Panc1 (cell line): ENCODE measurements around the gene PKP1. TPM values are rescaled to one million over a fixed set of nuclear protein-coding genes. Genes with fewer than 3 reads are reported as not detected.

Experiments
- ATAC-seq: fragments of 200-7000 bp; cut with Tn5 transposase; 2 replicates; pipeline ENCODE4 v1.9.1; 2020; ENCODE audit warnings: mild to moderate bottlenecking, moderate library complexity
- BruUV-seq: library from RNA; stranded (reverse); fragments of 400-500 nt; replicated peaks from 2 replicates; lab custom pipeline; 2021; lab: Mats Ljungman, UMichigan
- CTCF ChIA-PET: fragments of 300-600 bp; sonication (Branson Sonifier 250); formaldehyde crosslinking; loops from one replicate; lab custom pipeline; 2022; ENCODE audit warnings: antibody characterized with exemption; lab: Charles Lee
- POLR2A ChIA-PET: fragments of 300-600 bp; sonication (Branson Sonifier 250); formaldehyde crosslinking; loops from one replicate; lab custom pipeline; 2022; ENCODE audit warnings: antibody characterized with exemption; lab: Charles Lee
- DNase-seq: peaks from one replicate; pipeline ENCODE4 v3.0.0-alpha.2; 2010; ENCODE audit warnings: low read depth, low spot score
- H3K27ac ChIP-seq: 2 replicates; pipeline ENCODE4 v1.5.1; 2011; ENCODE audit warnings: mild to moderate bottlenecking, low read length, inconsistent platforms
- H3K27me3 ChIP-seq: fragments of 200-500 bp; sonication (Bioruptor generic); 2 replicates; pipeline ENCODE4 v1.6.0; 2014; ENCODE audit warnings: low read length, inconsistent platforms; ENCODE audit not compliant: control insufficient read depth, insufficient read depth
- H3K36me3 ChIP-seq: fragments of 200-500 bp; sonication (Bioruptor generic); 2 replicates; pipeline ENCODE4 v1.5.1; 2014; ENCODE audit warnings: inconsistent platforms, mild to moderate bottlenecking, low read length, moderate library complexity; ENCODE audit not compliant: control insufficient read depth, insufficient read depth
- H3K4me1 ChIP-seq: 2 replicates; pipeline ENCODE4 v1.5.1; 2011; ENCODE audit warnings: inconsistent platforms, mild to moderate bottlenecking, low read length, moderate library complexity; ENCODE audit not compliant: control insufficient read depth, insufficient read depth
- H3K4me3 ChIP-seq, 2 experiments: 2 replicates each; pipeline ENCODE4 v1.5.1; 2011 to 2012; ENCODE audit warnings: low read depth in 2 of 2, low read length in 2 of 2, mild to moderate bottlenecking in 2 of 2, inconsistent platforms in 1 of 2, moderate library complexity in 1 of 2
- H3K9me3 ChIP-seq: fragments of 200-500 bp; sonication (Bioruptor generic); 2 replicates; pipeline ENCODE4 v1.5.1; 2014; ENCODE audit warnings: low read depth, mild to moderate bottlenecking, inconsistent platforms, low read length, moderate library complexity; ENCODE audit not compliant: control insufficient read depth, insufficient read depth
- POLR2AphosphoS5 ChIP-seq: IDR thresholded peaks from 2 replicates; pipeline ENCODE4 v1.6.1; 2012; ENCODE audit warnings: mild to moderate bottlenecking, low read depth, low read length, moderate library complexity
- SIN3A ChIP-seq: IDR thresholded peaks from 2 replicates; pipeline ENCODE4 v1.6.1; 2012; ENCODE audit warnings: low read depth, mild to moderate bottlenecking, low read length, moderate library complexity, borderline replicate concordance; ENCODE audit not compliant: insufficient read depth
- TCF7L2 ChIP-seq: IDR thresholded peaks from 2 replicates; pipeline ENCODE4 v1.6.1; 2011; ENCODE audit warnings: mild to moderate bottlenecking, low read depth, low read length, inconsistent platforms
- in situ Hi-C: cut with HindIII; loops from 2 replicates; pipeline ENCODE4 v1.10.0; 2016; ENCODE audit warnings: low sequenced_read_pairs, low pct_unique_long_range_greater_than_20kb
- intact Hi-C: fragments of 100-400 bp; cut with micrococcal nuclease; formaldehyde crosslinking; loops from one replicate; pipeline ENCODE4 v1.10.0; 2022; ENCODE audit not compliant: unreplicated experiment
- total RNA-seq: library from RNA; stranded (reverse); gene quantifications from one replicate; pipeline ENCODE4 v1.2.1, GENCODE V29; 2021; ENCODE audit not compliant: unreplicated experiment
- TF ChIP-seq, protein P1 (sequence below): fragments of 450-650 bp; IDR thresholded peaks from 2 replicates; pipeline ENCODE4 v1.5.1; 2017; ENCODE audit warnings: mild to moderate bottlenecking
- TF ChIP-seq, protein P2 (sequence below), 2 experiments: IDR thresholded peaks; 2 replicates each; pipeline ENCODE4 v1.6.1; 2011 to 2012; ENCODE audit warnings: low read depth in 2 of 2, control low read depth in 1 of 2, low read length in 1 of 2, mild to moderate bottlenecking in 1 of 2, moderate library complexity in 1 of 2; ENCODE audit not compliant: insufficient read depth in 1 of 2

The PKP1 gene
- total RNA-seq, 1 experiment from 2014 or later = 0.44 TPM

DNA sequence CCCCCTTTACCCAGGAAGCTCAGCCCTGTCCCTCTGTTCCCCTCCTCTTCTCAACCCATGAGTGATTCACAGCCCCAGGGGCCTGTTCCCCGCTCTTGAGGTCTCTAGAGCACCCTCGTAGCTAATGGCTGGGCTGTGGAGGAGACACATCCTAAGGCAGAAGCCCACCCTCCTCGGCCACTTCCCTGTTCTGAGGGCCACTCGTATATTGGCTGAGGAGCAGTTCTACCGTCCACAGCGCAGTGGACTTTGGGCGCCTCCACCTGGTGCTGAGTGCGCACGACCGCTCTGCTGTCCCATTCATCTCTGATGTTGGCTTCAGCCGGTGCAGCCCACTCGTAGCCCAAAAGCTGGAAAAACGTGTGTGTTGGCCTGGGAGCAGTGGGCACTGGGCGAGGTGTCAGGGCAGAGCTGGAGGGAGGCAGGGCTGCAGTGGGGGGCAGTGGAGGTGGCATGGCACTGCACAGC lies 24.5 kb upstream of the PKP1 start:
- Histone ChIP-seq H3K27me3 (no peaks in the 10 kb centered on the region), H3K9me3 (no peaks in the 10 kb centered on the region), H3K27ac (no peak overlapping the region), H3K4me3 (no peak overlapping the region), H3K36me3 (no peaks in the 10 kb centered on the region), H3K4me1 (no peaks in the 10 kb centered on the region)
- no TSS peak for BruUV-seq
- TF ChIP-seq POLR2AphosphoS5 (no peak), TCF7L2 (no peak), SIN3A (no peak)
- TF ChIP-seq, protein P1, sequence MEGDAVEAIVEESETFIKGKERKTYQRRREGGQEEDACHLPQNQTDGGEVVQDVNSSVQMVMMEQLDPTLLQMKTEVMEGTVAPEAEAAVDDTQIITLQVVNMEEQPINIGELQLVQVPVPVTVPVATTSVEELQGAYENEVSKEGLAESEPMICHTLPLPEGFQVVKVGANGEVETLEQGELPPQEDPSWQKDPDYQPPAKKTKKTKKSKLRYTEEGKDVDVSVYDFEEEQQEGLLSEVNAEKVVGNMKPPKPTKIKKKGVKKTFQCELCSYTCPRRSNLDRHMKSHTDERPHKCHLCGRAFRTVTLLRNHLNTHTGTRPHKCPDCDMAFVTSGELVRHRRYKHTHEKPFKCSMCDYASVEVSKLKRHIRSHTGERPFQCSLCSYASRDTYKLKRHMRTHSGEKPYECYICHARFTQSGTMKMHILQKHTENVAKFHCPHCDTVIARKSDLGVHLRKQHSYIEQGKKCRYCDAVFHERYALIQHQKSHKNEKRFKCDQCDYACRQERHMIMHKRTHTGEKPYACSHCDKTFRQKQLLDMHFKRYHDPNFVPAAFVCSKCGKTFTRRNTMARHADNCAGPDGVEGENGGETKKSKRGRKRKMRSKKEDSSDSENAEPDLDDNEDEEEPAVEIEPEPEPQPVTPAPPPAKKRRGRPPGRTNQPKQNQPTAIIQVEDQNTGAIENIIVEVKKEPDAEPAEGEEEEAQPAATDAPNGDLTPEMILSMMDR = no peak
- TF ChIP-seq, protein P2, sequence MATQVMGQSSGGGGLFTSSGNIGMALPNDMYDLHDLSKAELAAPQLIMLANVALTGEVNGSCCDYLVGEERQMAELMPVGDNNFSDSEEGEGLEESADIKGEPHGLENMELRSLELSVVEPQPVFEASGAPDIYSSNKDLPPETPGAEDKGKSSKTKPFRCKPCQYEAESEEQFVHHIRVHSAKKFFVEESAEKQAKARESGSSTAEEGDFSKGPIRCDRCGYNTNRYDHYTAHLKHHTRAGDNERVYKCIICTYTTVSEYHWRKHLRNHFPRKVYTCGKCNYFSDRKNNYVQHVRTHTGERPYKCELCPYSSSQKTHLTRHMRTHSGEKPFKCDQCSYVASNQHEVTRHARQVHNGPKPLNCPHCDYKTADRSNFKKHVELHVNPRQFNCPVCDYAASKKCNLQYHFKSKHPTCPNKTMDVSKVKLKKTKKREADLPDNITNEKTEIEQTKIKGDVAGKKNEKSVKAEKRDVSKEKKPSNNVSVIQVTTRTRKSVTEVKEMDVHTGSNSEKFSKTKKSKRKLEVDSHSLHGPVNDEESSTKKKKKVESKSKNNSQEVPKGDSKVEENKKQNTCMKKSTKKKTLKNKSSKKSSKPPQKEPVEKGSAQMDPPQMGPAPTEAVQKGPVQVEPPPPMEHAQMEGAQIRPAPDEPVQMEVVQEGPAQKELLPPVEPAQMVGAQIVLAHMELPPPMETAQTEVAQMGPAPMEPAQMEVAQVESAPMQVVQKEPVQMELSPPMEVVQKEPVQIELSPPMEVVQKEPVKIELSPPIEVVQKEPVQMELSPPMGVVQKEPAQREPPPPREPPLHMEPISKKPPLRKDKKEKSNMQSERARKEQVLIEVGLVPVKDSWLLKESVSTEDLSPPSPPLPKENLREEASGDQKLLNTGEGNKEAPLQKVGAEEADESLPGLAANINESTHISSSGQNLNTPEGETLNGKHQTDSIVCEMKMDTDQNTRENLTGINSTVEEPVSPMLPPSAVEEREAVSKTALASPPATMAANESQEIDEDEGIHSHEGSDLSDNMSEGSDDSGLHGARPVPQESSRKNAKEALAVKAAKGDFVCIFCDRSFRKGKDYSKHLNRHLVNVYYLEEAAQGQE (IDR thresholded peaks at IDR 0.05; ENCODE audit: insufficient read depth in 1 of 2, low read depth in 2 of 2, low read length in 1 of 2) = no peak
- no peak for ATAC-seq
- POLR2A ChIA-PET = no interaction called here
- DNase-seq = no peak
- intact Hi-C loops = no loop called here
- CTCF ChIA-PET = no interaction called here
- in situ Hi-C loops = no loop called here

DNA sequence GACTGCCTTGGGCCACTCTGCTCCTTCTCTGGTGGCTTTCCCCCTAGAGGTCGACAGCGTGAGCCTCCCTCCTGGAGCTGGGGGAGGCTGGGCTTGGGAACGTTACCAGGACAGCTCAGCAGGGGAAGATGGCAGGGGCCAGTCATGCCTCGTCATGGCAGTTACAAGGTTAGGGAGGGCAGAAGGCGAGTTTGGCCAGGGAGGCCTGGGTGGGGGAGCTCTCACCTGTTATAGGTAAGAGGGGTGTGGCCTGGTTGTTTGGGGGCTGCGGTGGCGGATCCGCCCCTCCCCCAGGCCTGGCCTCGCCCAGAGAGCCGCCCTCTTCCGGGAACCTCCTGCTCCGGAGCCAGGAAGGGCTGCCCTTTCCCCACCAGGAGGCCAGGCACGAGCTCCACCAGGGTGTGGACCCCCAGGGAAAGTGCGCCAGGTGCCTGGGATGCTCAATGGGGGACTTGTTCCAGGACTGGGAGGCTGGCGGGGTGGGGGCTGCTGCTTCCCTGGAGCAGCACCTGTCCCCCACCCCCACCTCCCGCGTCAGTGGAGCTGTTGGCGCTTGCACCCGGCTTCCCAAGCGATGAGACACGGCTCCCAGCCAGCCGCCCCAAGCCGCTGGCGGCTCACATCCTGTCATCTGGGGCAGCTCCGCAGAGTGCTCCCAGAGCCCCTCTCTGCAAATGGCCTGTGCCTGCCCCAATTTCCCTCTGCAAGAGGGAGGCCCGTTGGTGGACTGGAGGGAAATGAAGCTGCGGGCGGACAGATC lies 23.6 kb upstream of the PKP1 start:
- H3K36me3 ChIP-seq = no peaks in the 10 kb centered on the region
- DNase-seq = no peak
- no peaks in the 10 kb centered on the region for H3K4me1 ChIP-seq
- POLR2A ChIA-PET = no interaction called here
- CTCF ChIA-PET = interaction anchor here (0.7 kb wide), 1 partner anchor 176 kb away, joined by 3 read pairs; no protein-coding TSS in a partner anchor
- intact Hi-C loops (no loop called here), in situ Hi-C loops (no loop called here)
- no peaks in the 10 kb centered on the region; the same call in 1 of the 2 replicates for H3K27me3 ChIP-seq
- H3K27ac ChIP-seq = no peak overlapping the region
- no peak overlapping the region for H3K4me3 ChIP-seq
- no peaks in the 10 kb centered on the region for H3K9me3 ChIP-seq
- 0 out of 2 replicates have a peak, but pooled peaks have one; percentile 40 for ATAC-seq
- TF ChIP-seq TCF7L2 (no peak), SIN3A (no peak), POLR2AphosphoS5 (no peak)
- TF ChIP-seq, protein P2 (IDR thresholded peaks at IDR 0.05; ENCODE audit: insufficient read depth in 1 of 2, low read depth in 2 of 2, low read length in 1 of 2) = no peak
- TF ChIP-seq, protein P1 = no peak
- no TSS peak for BruUV-seq
